ENCODE measurements around the gene PPP1R14C.

PPP1R14C gene

GRCh38 chr6:150102750-150103270 lies 40.0 kb upstream of the PPP1R14C start:
- no peak for DNase-seq (ENCODE audit: low read depth, low spot score)
- POLR2A ChIA-PET, result no interaction called here
- no peak for TF ChIP-seq CTCF (IDR thresholded peaks at IDR 0.05; ENCODE audit: insufficient read depth, low read length, missing control alignments)
- no peak overlapping the region for H3K4me3 ChIP-seq (ENCODE audit: low read depth, low read length)
- CTCF ChIA-PET, result interaction anchor here (0.9 to 2.6 kb wide), 3 partner anchors 22 to 32 kb away, joined by 3 to 7 read pairs (median 4); no protein-coding TSS in a partner anchor

GRCh38 chr6:150112233-150112632 lies 30.6 kb upstream of the PPP1R14C start:
- TF ChIP-seq CTCF (IDR thresholded peaks at IDR 0.05; ENCODE audit: insufficient read depth, low read length, missing control alignments), result no peak
- CTCF ChIA-PET, result interaction anchor here (1.0 to 1.7 kb wide), 2 partner anchors 11 to 31 kb away, joined by 3 to 4 read pairs; no protein-coding TSS in a partner anchor
- POLR2A ChIA-PET, result interaction anchor here (0.6 kb wide), 2 partner anchors 103 to 1255 kb away, joined by 3 to 4 read pairs; no protein-coding TSS in a partner anchor
- DNase-seq (ENCODE audit: low read depth, low spot score), result no peak
- H3K4me3 ChIP-seq (ENCODE audit: low read depth, low read length), result no peak overlapping the region

- no peak for DNase-seq (ENCODE audit: low read depth, low spot score)
- CTCF ChIA-PET, result no interaction called here
- TF ChIP-seq CTCF (IDR thresholded peaks at IDR 0.05; ENCODE audit: insufficient read depth, low read length, missing control alignments), result no peak
- no peak overlapping the region for H3K4me3 ChIP-seq (ENCODE audit: low read depth, low read length)
- POLR2A ChIA-PET, result no interaction called here
These were observed 27.1 kb upstream of the PPP1R14C start for GRCh38 chr6:150115769-150116168.

GRCh38 chr6:150116200-150116800 lies 26.5 kb upstream of the PPP1R14C start:
- DNase-seq (ENCODE audit: low read depth, low spot score), result no peak
- TF ChIP-seq CTCF (IDR thresholded peaks at IDR 0.05; ENCODE audit: insufficient read depth, low read length, missing control alignments), result no peak
- H3K4me3 ChIP-seq (ENCODE audit: low read depth, low read length), result no peak overlapping the region
- ChIA-PET CTCF (no interaction called here), POLR2A (no interaction called here)

GRCh38 chr6:150118203-150118602 lies 24.6 kb upstream of the PPP1R14C start:
- TF ChIP-seq CTCF (IDR thresholded peaks at IDR 0.05; ENCODE audit: insufficient read depth, low read length, missing control alignments), result no peak
- POLR2A ChIA-PET, result no interaction called here
- DNase-seq (ENCODE audit: low read depth, low spot score), result no peak
- no peak overlapping the region for H3K4me3 ChIP-seq (ENCODE audit: low read depth, low read length)
- CTCF ChIA-PET, result interaction anchor here (1.1 to 1.8 kb wide), 2 partner anchors 37 to 150 kb away, joined by 3 to 13 read pairs; no protein-coding TSS in a partner anchor

- no peak for TF ChIP-seq CTCF (IDR thresholded peaks at IDR 0.05; ENCODE audit: insufficient read depth, low read length, missing control alignments)
- DNase-seq (ENCODE audit: low read depth, low spot score), result no peak
- CTCF ChIA-PET, result interaction anchor here (1.1 to 1.9 kb wide), 5 partner anchors 38 to 149 kb away, joined by 3 to 13 read pairs (median 3); no protein-coding TSS in a partner anchor
- H3K4me3 ChIP-seq (ENCODE audit: low read depth, low read length), result no peak overlapping the region
- POLR2A ChIA-PET, result no interaction called here
These were observed 24.2 kb upstream of the PPP1R14C start for GRCh38 chr6:150118627-150119026.
